Stimulated activated CD8-positive, alpha-beta memory T cell treated with anti-CD3 and anti-CD28 coated beads, Interleukin-4, amount 100 ng/mL, for 24 hours (primary cell): Measurements from ENCODE around the gene PSMB11.

Experiments used
- DNase-seq: peaks from one replicate; pipeline ENCODE4 v3.0.0-alpha.2; 2020; ENCODE audit warnings: low read depth

PSMB11 gene

DNA sequence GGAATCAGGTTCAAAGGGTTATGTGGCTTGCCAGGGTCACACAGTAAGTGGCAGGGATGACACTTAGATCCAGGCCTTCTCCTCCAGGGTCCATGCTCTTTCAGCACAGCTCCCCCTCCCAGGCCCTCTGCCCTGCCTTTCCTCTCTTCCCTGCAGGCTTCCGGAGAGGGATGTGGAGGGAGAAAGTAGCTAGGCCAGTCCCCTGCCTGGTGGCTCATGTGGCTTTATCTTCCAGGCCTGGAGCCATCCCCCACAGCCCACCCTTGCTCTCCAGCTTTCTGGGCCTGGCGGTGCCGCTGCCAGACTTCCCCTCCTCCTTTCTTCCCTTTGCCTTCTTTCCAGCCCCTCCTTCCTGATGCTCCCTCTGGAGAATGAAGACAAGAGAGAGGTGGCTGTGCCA, 1.7 kb downstream of the PSMB11 start:
- no peak for DNase-seq

DNA sequence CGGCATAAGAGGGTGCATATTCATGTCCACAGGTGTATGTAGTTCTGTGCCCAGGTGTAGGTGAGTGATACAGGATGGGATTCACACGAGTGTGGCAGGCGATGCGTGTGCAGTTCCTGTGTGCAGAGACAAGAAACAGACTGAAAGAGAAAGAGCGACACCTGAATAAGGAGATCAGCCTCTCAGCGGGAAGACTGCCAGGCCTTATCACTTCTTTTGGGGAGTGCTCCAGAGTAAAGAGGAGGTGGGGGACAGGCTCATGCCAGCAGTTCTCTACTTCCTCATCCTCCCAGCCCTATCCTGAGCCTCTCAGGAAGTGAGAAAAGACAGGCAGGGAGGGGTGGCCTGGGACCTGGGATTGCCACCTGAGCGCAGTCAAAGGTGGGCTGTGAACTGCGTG, 2.8 kb downstream of the PSMB11 start:
- no peak for DNase-seq

DNA sequence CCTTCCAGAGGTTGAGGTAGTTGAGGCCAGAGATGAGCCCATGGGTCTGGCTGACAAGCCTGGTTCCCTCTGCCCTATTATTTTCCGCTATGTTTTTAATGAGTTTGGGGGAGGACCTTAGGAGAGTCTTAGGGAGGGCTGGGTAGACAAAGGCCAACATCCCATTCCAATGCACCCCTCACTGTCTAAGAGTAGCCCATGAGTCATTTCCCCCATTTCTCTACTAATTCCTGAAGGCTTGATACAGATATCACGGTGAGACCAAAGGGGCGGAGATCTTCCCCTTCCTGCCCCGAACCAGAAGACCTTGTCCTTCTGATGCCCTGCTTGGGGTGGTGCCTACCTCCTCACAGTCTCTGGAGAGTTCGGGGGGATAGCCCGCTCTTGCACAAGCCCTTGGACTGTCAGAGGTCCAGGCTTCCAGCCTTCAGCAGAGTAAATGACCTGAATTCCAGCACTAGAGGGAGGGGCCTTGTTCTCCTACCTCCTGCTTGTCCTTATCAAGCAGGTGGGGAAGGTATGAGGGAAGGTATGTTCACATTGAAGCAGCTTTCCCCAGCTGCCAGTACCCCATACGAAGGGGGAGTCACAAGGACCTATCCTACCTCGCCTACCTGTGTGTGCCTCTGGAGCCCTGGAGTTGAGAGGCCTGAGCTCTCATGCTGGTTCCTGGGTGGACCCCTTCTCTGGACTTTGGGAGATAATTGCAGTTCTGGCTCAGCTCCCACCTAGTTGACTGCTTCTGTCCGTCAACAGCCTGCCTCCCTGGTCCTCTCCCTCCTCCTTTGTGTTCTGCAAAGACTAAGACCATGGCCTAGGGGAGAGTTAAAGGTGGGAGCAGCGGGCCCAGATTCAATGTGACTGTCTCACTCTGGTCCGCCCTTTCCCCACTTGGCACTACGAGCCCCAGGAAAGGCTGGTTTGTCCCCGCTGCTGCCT, 3.7 kb downstream of the PSMB11 start:
- no peak for DNase-seq

DNA sequence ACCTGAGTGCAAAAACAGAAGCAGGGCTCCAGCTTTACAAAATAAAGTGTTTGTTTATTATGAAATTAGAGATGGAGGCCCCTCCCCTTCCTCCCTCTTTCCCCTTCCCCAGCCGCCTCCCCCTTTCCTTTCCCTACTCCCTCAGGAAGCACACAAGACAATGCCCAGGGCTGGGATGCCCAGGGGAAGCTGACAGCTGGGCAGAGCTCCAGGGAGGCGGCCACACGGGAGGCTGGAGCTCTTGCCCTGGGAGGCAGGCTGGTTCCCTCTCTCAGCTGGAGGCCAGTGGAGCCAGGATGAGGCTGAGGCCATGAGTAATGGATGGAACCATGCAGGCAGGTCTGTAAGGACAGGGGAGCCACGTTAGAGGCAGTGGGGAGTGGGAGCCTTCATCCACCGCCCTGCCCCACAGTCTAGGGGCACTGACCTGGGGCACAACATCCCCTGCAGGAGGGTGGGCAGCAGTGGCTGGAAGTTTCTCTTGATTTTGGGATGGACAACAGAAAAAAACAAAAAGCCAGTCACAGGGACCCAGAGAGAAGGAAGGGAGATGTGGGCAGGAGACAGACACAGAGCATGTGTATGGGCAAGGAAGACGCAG, 5.1 kb downstream of the PSMB11 start:
- no peak for DNase-seq

DNA sequence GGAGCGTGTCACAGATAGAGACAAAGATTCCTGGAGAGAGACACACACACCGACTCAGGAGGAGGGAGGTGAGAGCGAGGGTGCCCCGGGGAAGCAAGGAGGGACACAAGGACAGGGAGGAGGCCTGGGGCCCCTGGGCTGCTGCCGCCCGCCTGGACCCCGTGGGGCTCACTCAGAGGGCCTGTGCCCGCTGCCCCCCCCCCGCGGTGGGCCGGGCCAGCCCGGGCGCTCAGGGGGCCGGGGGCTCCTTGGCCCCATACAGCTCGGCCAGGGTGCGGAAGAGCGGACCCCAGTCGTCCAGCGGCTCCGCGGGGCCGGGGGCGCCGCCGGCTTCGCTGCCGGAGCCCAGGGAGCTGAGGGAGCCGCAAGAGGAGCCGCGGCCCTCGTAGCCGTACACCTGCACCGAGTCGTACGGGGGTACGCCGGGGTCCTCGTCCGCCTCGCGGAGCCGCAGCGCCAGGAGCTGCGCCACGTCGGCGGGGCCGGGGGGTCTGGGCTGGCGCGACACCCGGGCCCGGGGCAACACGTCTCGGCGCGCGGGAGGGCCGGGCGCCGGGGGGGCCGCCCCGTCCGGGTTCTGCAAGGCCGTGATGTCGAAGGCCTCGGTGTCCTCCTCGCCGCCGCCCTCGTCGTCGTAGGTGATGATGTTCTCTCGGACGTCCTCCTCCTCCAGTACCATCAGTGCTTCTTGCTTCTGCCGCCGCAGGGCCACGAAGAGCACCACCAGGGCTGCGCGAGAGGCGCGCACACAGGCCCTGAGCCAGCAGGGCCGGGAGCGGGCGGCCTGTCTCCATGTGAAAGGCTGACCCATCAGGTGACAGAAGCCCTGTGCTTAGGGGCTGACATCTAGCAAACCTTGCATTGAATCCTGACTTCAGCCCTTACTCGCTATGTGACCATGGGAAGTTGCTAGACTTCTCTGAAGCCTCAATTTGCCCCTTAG, 6.0 kb downstream of the PSMB11 start:
- no peak for DNase-seq

DNA sequence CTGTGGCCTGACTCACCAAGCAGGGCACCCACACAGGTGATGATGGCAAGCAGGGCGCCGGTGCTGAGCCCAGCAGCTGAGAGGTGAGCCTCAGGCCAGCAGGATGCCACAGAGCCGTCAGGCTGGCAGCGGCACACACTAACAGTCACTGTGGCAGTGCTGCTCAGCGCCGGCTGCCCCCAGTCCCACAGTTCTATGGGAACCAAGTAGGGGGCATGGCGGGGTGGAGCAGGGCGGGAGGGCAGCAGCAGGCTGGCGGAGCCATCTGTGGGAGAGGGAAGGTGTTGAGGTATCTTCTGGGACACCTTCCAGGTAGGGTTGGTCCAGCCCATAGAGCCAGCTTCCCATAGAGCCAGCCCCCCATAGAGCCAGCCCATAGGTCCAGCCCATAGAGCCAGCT, 7.0 kb downstream of the PSMB11 start:
- DNase-seq: no peak

DNA sequence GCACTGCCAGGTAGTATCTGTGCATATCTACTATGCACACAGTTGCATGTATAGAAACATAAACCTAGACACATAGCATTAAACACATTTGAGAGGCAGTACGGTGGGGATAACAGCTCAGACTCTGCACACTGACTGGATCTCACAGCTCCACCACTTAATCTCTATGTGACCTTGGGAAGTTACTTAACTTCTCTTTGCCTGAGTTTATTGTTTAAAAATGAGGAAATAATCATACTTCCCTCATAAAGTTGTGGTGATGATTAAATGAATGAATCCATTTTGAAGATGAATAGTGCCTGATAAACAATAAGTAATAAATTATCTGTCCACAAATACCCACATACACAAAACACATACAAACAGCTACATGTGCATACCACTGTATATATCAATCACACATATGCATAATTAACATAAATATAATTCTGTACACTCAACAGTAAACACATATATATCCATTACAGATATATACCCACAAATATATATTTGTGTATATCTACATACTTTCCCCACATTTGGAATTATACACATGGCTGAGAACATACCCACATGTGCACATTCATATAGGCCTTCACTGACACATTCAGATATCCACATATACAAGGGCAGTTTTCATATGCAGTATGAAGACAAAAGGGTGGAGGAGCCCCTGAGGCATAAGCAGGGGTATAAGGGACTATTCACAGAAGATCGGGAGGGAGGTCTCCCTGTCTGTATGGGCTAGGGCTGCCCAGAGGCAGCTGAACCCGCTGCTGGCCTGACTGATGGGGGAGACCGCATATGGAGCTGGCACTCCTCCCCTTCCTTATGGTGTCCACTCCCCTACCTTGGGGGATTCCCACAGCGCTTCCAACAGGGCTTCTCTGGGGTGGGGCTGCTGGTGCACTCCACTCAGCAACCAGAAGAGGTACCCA, 9.4 kb downstream of the PSMB11 start:
- no peak for DNase-seq

DNA sequence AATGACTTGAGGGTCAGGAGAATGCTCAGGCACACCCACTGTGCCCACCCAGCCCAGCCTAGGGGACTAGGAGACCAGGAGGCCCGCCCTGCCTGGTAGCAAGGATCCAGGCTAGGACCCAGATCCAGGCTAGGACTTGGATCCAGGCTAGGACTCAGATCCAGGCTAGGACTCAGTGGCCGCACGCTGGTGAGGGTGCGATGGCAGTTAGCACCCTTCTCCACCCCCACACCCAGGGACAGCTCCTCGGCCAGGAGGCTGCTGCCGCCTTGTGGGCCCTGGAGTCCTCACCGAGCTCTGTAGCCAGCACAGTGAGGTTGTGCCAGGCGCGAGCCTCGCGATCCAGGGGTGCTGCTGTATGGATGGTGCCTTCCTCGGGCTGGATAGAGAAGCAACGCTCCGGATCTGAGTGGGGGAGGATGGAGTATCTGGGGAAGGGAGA, 10.2 kb downstream of the PSMB11 start:
- no peak for DNase-seq

DNA sequence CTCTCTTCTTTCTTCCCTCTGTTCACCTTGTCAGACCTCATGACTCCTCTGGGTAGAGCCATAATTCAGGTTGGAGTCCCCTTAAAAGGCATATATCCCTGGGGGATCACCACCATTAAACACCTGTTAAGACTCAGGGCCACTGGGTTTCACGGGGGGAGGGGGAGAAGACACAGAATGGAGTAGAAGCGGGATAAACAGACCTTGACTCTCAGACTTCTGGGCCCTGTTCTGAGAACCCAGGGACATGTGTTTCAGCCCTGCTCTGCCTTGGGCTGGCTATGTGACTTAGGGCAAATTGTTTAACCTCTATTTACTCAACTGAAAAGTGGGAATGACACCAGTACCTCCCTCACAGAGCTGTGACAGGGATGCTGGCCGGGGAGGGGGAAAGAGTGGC, 10.7 kb downstream of the PSMB11 start:
- no peak for DNase-seq

DNA sequence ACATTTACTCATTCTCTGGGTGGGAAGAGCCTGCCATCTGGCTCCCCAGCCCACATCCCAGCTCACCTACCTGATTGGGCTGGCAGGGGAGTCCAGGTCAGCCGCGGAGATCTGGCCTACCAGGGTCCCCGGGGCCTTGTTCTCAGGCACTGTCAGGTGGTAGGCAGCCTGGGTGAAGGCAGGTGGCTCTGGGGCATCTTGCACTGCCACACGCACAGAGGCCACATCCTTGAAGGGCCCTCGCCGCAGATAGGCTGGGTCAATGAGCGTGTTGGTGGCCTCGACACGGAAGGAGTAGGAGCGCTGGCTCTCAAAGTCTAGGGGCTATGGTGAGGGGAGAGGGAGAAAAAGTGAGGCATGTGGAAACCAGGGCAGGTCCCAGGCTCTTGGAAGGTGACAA, 11.4 kb downstream of the PSMB11 start:
- DNase-seq: no peak

DNA sequence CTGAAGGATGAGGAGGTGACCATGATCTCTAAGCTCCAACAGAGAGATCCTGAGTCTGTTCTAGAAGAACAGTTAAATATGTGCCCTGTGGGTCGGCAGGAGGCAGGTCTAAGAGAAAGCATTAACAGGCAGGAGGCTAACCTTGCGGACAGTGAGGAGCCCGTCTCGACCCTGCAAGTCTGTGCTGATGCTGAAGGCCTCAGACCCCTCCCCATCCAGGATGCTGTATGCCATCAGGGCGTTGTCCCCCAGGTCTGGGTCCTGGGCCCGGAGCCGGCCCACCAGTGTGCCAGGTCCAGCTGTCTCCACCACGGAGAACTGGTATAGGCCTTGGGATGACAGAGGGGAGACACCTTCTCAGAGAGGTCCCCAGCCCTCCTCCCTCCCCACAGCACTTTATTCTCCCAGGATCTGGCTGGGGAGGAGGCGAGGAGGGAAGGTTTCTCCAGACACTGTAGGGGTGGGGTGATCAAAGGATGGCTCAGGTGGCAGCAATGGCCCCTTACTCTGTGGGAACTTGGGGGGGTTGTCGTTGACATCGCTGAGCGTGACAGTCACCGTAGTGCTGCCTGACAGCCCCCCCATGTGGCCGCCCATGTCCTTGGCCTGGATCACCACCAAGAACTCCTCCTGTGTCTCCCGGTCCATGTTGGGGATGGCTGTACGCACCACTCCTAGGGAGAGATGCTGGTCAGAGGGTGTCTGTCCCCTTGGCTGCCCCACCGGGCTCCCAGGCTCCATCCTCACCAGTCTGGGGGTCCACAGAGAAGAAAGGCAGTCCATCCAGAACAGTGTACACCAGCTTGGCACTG, 12.2 kb downstream of the PSMB11 start:
- no peak for DNase-seq

DNA sequence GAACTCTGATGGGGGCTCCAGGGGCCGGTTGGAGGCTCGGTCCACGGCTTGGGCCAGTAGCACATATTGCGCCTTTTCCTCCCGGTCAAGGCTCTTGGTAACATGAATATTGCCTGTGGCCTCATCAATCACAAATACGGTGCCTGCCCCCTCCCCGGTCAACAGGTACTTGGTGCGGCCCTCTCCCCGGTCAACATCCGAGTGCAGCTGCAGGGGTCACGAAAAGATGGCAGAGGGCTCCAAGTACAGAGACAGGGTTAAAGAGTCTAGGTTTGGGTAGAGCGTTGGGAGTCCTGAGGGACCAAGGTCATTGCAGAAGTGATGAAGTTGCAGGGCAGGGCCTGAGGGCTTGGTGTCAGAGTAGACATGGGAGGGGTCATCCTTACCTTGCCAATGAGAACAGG, 13.1 kb downstream of the PSMB11 start:
- DNase-seq: no peak

DNA sequence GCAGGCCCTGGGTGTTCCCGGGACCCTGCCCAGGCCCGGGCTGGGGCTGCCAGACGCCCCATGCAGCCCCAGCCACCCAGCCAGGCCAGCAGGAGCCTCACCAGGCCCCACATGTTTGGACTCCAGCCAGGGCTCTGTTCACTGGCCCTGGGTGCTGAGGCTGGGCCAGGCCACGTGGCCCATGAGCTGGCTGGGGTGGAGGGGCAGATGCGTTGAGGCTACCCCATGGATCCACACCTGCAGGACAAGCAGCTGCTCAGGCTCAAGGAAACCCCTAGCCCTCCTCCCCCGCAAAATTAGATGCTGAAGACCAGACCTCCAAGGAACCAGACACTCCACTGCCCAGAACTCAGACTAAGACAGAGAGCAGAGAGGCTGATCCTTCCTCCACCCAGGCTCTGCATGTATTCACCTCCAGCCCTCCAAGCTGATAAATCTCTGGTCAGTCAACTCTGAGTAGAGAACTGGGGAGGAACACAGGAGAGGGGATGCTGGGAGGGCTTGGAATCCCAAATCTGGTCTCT, 13.7 kb downstream of the PSMB11 start:
- DNase-seq: no peak

DNA sequence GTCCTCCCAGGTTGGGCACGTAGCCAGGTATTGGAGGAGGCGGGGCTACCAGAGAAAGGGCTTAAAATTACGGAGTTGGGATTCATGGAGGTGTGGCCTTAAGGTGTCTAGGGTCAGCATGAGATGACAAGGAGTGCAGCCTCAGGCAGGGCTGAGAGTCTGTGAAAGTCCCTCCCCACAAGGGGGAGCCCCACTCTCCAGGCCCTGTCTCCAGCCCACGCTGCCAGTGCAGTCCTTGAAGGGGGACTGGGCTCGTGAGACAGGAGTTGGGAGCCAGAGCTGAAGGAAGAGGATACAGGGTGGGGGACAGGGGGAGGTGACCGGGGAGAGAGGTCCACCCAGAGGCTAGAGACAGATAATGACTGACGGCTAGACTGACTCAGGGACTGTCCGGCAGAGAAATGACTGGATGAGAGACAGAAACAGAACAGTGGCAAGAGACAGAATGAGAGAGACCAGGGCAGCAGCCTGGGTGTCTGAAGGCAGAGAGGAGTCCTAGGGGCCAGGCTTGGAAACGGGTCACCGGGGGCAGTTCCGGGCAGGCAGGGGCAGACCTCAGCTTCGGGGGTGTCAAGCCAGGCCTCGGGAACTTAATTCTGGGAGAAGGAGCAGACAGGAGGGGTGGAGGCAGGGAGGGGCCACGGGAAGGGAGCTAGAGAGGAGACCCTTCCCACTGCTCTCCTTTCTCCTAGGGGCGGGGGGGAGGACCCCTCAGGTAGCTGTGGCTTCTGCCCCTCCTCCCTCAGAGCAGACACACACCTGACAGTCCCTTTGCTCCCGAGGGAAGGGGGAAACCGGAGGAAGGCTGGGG, 14.3 kb downstream of the PSMB11 start:
- peak; percentile 39 for DNase-seq

DNA sequence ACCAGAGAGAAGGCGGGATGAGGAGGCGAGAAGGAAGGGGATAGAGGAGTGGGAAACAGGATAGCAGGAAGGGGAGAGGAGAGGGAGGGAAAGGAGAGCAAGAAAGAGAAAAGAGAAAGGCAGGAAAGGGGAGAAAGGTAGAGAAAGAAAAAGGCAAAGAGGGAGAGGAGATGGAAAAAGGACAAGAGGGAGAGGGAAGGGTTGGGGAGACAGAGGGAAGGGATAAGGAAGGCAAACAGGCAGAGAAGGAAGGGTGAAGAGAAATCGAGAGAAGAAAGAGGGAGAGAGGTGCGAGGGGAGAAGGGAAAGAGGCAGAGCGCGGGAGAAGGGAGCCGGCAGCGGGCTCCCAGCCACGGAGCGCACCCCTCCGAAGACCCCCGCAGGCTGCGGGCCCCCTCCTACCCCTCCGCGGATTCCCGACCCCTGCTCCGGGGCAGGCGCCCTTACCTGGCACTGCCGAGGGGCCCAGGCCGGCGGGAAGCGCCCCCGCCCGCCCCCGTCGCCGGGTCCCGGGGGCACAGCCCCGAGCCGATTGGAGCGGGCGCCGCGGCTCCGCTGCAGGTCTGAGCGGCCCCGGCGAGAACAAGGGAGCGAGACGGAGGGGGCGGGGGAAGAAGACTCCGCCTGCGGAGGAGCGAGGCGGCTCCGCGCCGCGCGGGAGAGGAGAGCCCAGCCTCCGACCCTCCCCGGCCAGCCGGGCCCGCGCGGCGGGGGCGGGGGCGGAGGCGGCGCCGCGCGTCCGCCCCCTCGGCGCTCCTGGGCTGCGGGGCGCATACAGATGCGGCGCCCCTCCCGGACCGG, 15.1 kb downstream of the PSMB11 start, which contains the start of gene CDH24:
CDH24 (minus strand) TSS at position 565 of the 801 bp plus-strand sequence. CDS start 1,787 bp downstream, outside the sequence.
- DNase-seq: peak; percentile 48

DNA sequence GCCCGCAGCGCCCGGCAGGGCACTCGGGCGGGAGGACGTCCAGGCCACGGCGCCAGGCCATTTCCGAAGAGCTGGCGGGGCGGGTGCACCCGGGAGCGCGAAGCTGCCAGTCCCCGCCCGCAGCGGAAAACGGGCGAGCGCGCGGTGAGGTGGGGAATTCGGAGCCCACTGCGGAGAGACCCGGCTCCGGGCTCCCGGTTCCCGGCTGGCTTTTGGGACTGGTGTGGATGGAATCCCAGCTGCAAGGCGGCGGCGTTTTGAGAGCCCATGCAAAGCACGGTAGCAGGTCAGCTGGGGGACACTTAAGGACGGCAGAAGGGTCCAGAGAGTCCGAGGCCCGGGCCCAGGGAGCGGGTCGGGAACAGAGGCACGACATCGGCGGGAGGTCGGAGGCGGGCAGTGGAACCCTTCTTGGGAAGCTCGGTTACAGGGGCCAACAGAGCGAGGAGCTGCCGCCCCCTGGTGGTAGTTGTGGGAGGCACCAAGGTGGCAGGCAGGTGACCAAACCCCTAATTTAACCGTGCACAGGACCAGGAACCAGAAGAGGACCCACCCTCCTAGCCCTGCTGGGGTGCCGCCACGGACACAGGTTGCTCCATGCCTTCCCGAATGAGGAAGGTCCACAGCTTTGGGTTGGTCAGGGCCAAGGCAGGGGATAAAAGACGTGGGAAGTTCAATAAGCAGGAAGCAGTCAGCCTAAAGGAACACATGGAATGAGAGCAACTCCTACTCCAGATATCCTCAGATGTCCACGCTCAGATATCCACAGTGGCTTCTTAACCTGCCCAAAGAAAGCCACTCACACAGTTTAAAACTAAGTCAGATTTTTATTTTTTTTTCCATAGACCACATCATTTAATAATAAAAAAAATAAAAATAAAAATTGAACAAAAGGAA, 16.0 kb downstream of the PSMB11 start:
- DNase-seq: peak; percentile 82
